Activated naive CD4-positive, alpha-beta T cell treated with anti-CD3 and anti-CD28 coated beads, Interleukin-2, amount 10 ng/mL, durations not matched to agents 5 hours and 36 hours (primary cell): ENCODE measurements around the gene ODF2L. TPM values are rescaled to one million over a fixed set of nuclear protein-coding genes. Genes with fewer than 3 reads are reported as not detected.

Source experiments
- microRNA-seq: library from miRNA; unstranded; fragments of <30 nt; microRNA quantifications from one replicate; pipeline ENCODE4 v1.2.0, GENCODE V29; 2022; ENCODE audit warnings: borderline microRNAs expressed, borderline replicate concordance
- total RNA-seq, 2 experiments: library from RNA; stranded (reverse); gene quantifications; one replicate each; pipeline ENCODE4 v1.2.3, GENCODE V29; 2021

ODF2L gene, protein sequence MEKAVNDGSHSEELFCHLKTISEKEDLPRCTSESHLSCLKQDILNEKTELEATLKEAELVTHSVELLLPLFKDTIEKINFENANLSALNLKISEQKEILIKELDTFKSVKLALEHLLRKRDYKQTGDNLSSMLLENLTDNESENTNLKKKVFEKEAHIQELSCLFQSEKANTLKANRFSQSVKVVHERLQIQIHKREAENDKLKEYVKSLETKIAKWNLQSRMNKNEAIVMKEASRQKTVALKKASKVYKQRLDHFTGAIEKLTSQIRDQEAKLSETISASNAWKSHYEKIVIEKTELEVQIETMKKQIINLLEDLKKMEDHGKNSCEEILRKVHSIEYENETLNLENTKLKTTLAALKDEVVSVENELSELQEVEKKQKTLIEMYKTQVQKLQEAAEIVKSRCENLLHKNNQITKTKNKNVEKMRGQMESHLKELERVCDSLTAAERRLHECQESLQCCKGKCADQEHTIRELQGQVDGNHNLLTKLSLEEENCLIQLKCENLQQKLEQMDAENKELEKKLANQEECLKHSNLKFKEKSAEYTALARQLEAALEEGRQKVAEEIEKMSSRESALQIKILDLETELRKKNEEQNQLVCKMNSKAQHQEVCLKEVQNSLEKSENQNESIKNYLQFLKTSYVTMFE
- total RNA-seq: 10 to 100 TPM; 41.3 to 51.4 TPM

DNA sequence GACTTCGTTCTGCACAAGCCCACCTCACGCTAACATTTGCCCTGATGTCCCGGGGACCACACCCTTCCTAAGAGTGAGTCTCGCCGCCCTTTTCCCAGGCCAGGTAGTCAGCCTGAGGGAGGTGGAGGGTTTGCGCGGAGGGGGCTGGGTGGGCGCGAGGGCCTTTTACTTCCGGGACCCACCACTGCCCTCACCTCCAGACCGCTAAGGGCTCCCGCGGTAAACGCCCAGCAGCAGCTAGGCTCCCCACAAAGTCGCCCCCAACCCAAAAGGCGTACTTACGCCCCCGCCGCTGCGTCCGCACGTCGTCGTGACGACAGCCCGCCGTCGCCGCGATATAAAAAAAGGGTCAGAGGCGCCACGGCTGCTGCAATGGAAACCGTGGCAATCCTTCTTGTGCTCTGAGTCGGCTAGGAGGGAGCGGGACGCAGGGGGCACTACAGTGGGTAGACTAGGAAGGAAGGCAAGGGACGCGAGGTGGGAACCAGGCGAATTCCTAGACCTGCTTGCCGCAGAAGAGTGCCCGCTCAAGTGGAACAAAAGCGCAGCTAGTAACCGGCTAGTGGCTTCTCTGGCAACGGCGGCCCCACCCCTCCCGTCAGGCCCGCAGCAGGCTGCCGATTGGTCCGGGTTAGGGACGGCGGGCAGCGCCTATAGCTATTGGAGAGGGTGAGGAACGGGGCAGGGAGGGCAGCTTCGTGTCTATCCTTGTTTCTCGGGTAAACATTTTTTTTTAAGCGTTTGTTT, at the start of gene ODF2L:
TSS of gene ODF2L (minus strand) at position 573 of the 747 bp plus-strand sequence. CDS start 9,296 bp downstream, outside the sequence.

DNA sequence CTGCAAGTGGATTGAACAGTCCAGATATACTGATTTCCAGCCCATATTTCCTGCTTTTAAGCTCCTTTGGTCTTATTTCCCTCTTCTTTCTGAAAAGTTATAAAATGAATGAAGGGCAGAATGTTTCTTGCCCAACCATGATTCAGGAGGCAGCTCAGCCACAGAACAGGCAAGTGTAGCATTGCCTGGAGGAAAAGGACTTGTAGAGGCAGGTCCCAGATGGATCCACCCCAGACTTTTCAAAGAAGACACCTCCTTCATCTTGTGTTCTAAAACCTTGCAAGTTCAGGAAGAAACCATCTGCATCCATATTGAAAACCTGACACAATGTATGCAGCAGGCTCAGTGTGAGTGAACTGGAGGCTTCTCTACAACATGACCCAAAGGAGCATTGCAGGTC, 27.8 kb upstream of the ODF2L start, which contains the start of gene CLCA2:
TSS of gene CLCA2 (plus strand) at position 299 of the 400 bp plus-strand sequence. CDS start at position 376, 77 bp downstream.

Small RNA genes within 50 kb of the gene (microRNA-seq; reads per million reads assigned to microRNA genes)
- not detected for gene MIR7856

Other genes with a start within 250 kb of the ODF2L start
- not detected for gene COL24A1, start 239.6 kb downstream of the ODF2L start, total RNA-seq
- gene CLCA2, start 27.8 kb upstream of the ODF2L start, total RNA-seq: not detected
- not detected for gene CLCA1, start 72.6 kb upstream of the ODF2L start, total RNA-seq
- gene CLCA4, start 150.8 kb upstream of the ODF2L start, total RNA-seq: not detected